IMR-90 (cell line): ENCODE data around the gene LIMS2. TPM values are rescaled to one million over a fixed set of nuclear protein-coding genes. Genes with fewer than 3 reads are reported as not detected.
A peak's percentile ranks its signal among the peaks of the same experiment; 100 is the strongest.

Experiments used
- ATAC-seq: fragments of 200-7000 bp; cut with Tn5 transposase; 2 replicates; pipeline ENCODE4 v1.9.1; 2020; ENCODE audit warnings: low read depth, mild to moderate bottlenecking, moderate library complexity
- BruUV-seq: library from RNA; stranded (reverse); fragments of 400-500 nt; replicated peaks from 2 replicates; lab custom pipeline; 2021; lab: Mats Ljungman, UMichigan
- CTCF ChIA-PET: fragments of 300-600 bp; formaldehyde crosslinking; extraction: SDS; loops from one replicate; lab custom pipeline; 2021; ENCODE audit warnings: antibody characterized with exemption; lab: Yijun Ruan, JAX
- POLR2A ChIA-PET: fragments of 300-600 bp; sonication (Branson Sonifier 250); formaldehyde crosslinking; loops from one replicate; lab custom pipeline; 2022; ENCODE audit warnings: antibody characterized with exemption; ENCODE audit not compliant: unreplicated experiment; lab: Charles Lee
- DNase-seq: peaks from one replicate; pipeline ENCODE4 v3.0.0; 2013
- H2AFZ ChIP-seq: replicated peaks from 2 replicates; pipeline ENCODE3; 2013; ENCODE audit warnings: low read length, mild to moderate bottlenecking; ENCODE audit not compliant: poor library complexity
- H2AK5ac ChIP-seq: 2 replicates; pipeline ENCODE4 v1.6.1; 2013; ENCODE audit warnings: low read depth, low read length, inconsistent platforms
- H2AK9ac ChIP-seq: replicated peaks from 2 replicates; pipeline ENCODE3; 2013; ENCODE audit warnings: mild to moderate bottlenecking, low read depth, low read length, moderate library complexity; ENCODE audit not compliant: poor library complexity
- H2BK120ac ChIP-seq: 2 replicates; pipeline ENCODE4 v1.6.1; 2013; ENCODE audit warnings: low read depth, low read length, inconsistent platforms
- H2BK15ac ChIP-seq: 3 replicates; pipeline ENCODE4 v1.6.1; 2013; ENCODE audit warnings: low read depth, low read length, inconsistent platforms
- H2BK20ac ChIP-seq: 2 replicates; pipeline ENCODE4 v1.6.1; 2013; ENCODE audit warnings: low read depth, mild to moderate bottlenecking, inconsistent platforms, low read length, moderate library complexity
- H2BK5ac ChIP-seq: 2 replicates; pipeline ENCODE4 v1.6.1; 2013; ENCODE audit warnings: mild to moderate bottlenecking, low read depth, low read length, inconsistent platforms; ENCODE audit not compliant: poor library complexity, severe bottlenecking
- H3K14ac ChIP-seq: replicated peaks from 2 replicates; pipeline ENCODE4 v1.6.1; 2013; ENCODE audit warnings: low read depth, low read length, inconsistent platforms
- H3K18ac ChIP-seq: 2 replicates; pipeline ENCODE4 v1.6.1; 2013; ENCODE audit warnings: low read depth, low read length, control low read depth
- H3K23ac ChIP-seq: 2 replicates; pipeline ENCODE4 v1.6.1; 2013; ENCODE audit warnings: low read depth, low read length, inconsistent platforms
- H3K27ac ChIP-seq: 2 replicates; pipeline ENCODE4 v1.5.1; 2013; ENCODE audit warnings: mild to moderate bottlenecking, control low read depth, low read length; ENCODE audit not compliant: insufficient read depth
- H3K27me3 ChIP-seq: 2 replicates; pipeline ENCODE4 v1.6.1; 2013; ENCODE audit warnings: low read length; ENCODE audit not compliant: control insufficient read depth, insufficient read depth
- H3K36me3 ChIP-seq: 2 replicates; pipeline ENCODE4 v1.6.1; 2013; ENCODE audit warnings: low read length, mixed read lengths; ENCODE audit not compliant: control insufficient read depth, insufficient read depth
- H3K4ac ChIP-seq: 2 replicates; pipeline ENCODE4 v1.6.1; 2013; ENCODE audit warnings: low read depth, low read length, inconsistent platforms
- H3K4me1 ChIP-seq: 2 replicates; pipeline ENCODE4 v1.6.1; 2013; ENCODE audit warnings: low read length, mixed read lengths; ENCODE audit not compliant: control insufficient read depth, insufficient read depth
- H3K4me2 ChIP-seq: 2 replicates; pipeline ENCODE4 v1.6.1; 2013; ENCODE audit warnings: low read depth, mild to moderate bottlenecking, control low read depth, low read length, moderate library complexity
- H3K4me3 ChIP-seq: 2 replicates; pipeline ENCODE4 v1.5.1; 2013; ENCODE audit warnings: low read depth, mild to moderate bottlenecking, control low read depth, low read length, moderate library complexity; ENCODE audit not compliant: insufficient read depth
- H3K56ac ChIP-seq: 2 replicates; pipeline ENCODE4 v1.6.1; 2013; ENCODE audit warnings: low read length, inconsistent platforms; ENCODE audit not compliant: insufficient read depth; ENCODE audit errors: extremely low read depth
- H3K79me1 ChIP-seq, 2 experiments: 2 replicates each; pipeline ENCODE4 v1.6.1; 2013; ENCODE audit warnings: low read length in 2 of 2, inconsistent platforms in 1 of 2, low read depth in 1 of 2
- H3K9ac ChIP-seq: 2 replicates; pipeline ENCODE4 v1.6.1; 2013; ENCODE audit warnings: low read depth, low read length, control low read depth
- H3K9me1 ChIP-seq: 2 replicates; pipeline ENCODE4 v1.6.1; 2013; ENCODE audit warnings: low read length, inconsistent platforms; ENCODE audit not compliant: insufficient read depth
- H3K9me3 ChIP-seq: 2 replicates; pipeline ENCODE4 v1.6.1; 2013; ENCODE audit warnings: low read length; ENCODE audit not compliant: control insufficient read depth, insufficient read depth
- H4K20me1 ChIP-seq: 2 replicates; pipeline ENCODE4 v1.6.1; 2013; ENCODE audit warnings: low read length, inconsistent platforms; ENCODE audit not compliant: insufficient read depth
- H4K5ac ChIP-seq: 2 replicates; pipeline ENCODE4 v1.6.1; 2013; ENCODE audit warnings: mild to moderate bottlenecking, low read depth, low read length, control low read depth
- H4K8ac ChIP-seq, 2 experiments: 2 replicates each; pipeline ENCODE4 v1.6.1; 2013; ENCODE audit warnings: low read depth in 2 of 2, low read length in 2 of 2, control low read depth in 1 of 2, inconsistent platforms in 1 of 2
- H4K91ac ChIP-seq: 2 replicates; pipeline ENCODE4 v1.6.1; 2013; ENCODE audit warnings: low read depth, low read length, inconsistent platforms; ENCODE audit not compliant: insufficient read depth
- BHLHE40 ChIP-seq: fragments of 150-350 bp; IDR thresholded peaks from 2 replicates; pipeline ENCODE4 v1.6.1; 2016; ENCODE audit warnings: mild to moderate bottlenecking, low read depth, low read length
- RCOR1 ChIP-seq: IDR thresholded peaks from 2 replicates; pipeline ENCODE4 v1.6.1; 2012; ENCODE audit warnings: mild to moderate bottlenecking, low read length, improper control_type of control experiment; ENCODE audit not compliant: insufficient replicate concordance
- WGBS, 2 experiments: methylation state at CpG; one replicate each; pipeline versions ENCODE4 v1.1.5 to v1.1.7; 2013; ENCODE audit warnings: missing lambda C conversion rate in 2 of 2; ENCODE audit not compliant: insufficient read length in 1 of 2; ENCODE audit errors: extremely low coverage in 2 of 2; 5-methylcytosine and 5-hydroxymethylcytosine counted together
- dilution Hi-C: fragments of 300-500 bp; cut with HindIII; formaldehyde crosslinking; loops from one replicate; pipeline ENCODE4 v1.14.3; 2018; ENCODE audit warnings: low sequenced_read_pairs; ENCODE audit not compliant: unreplicated experiment
- in situ Hi-C: fragments of 300-500 bp; cut with MboI; formaldehyde crosslinking; loops from 3 replicates; pipeline ENCODE4 v1.14.3; 2019; ENCODE audit warnings: low sequenced_read_pairs, inconsistent platforms, mixed read lengths
- intact Hi-C: fragments of 100-400 bp; cut with micrococcal nuclease; formaldehyde crosslinking; loops from 2 replicates; pipeline ENCODE4 v1.10.0; 2022
- polyA plus RNA-seq, 3 experiments: library from polyadenylated mRNA; depleted of rRNA; stranded (reverse); fragments of >200 nt; gene quantifications; 2 replicates each; pipeline ENCODE4 v1.2.3, GENCODE V29; 2012; ENCODE audit warnings: low replicate concordance in 1 of 3
- total RNA-seq: library from RNA; depleted of rRNA; stranded (reverse); fragments of >200 nt; gene quantifications from 2 replicates; pipeline ENCODE4 v1.2.3, GENCODE V29; 2012

Gene LIMS2
- total and polyA plus RNA-seq, 2 of the 4 experiments (the other 2 are of a cell fraction) = 1.3 to 18.8 TPM

DNA sequence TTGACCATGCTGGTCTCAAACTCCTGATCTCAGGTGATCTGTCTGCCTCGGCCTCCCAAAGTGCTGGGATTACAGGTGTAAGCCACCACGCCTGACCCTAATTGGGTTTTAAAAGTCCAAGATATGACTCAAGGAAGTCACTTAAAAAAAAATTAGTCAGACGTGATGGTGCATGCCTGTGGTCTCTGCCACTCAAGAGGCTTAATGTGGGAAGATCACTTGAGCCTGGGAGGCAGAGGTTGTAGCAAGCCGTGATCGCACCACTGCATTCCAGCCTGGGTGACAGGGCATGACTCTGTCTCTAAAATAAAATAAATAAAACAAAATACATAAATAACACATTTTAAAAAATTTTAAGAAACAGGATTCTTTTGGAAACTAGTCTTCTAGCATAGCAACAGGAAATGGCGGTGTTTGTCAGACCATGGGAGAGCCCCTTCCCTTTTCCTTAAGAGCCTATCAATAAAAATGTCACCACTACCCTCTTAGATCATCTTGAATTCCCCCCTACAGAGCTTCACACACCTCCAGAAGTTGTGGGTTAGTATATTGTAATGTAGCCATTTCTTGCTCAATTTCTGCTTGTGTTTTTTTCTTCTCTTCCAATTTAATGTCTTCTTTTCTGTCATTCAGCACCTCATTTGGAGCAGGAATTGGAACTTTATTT is 46.1 kb upstream of the LIMS2 start:
- Histone ChIP-seq H4K20me1 (no peaks in the 10 kb centered on the region), H2AK9ac (no peak overlapping the region), H3K9me3 (no peaks in the 10 kb centered on the region), H2BK15ac (no peak overlapping the region), H3K18ac (no peak overlapping the region), H3K27ac (no peak overlapping the region), H2BK120ac (no peak overlapping the region), H4K8ac (no peak overlapping the region), H3K56ac (no peak overlapping the region), H3K9ac (no peak overlapping the region), H3K4me3 (no peak overlapping the region), H3K23ac (no peak overlapping the region), H2AK5ac (no peak overlapping the region), H3K79me1 (peaks cover 0 to 9% of the 10 kb centered on the region in 2 experiments; a peak in 1 of 4 replicates), H3K9me1 (peaks cover 8% of the 10 kb centered on the region), H3K36me3 (peaks cover 31% of the 10 kb centered on the region), H4K5ac (no peak overlapping the region), H3K14ac (no peak overlapping the region), H2BK20ac (no peak overlapping the region), H4K91ac (no peak overlapping the region), H2BK5ac (no peak overlapping the region), H3K4me1 (peaks cover 1% of the 10 kb centered on the region; the same call in 1 of the 2 replicates), H3K4me2 (no peak overlapping the region), H3K4ac (no peak overlapping the region), H3K27me3 (no peaks in the 10 kb centered on the region), H2AFZ (no peak overlapping the region)
- in situ Hi-C loops = no loop called here
- BruUV-seq = no TSS peak
- DNase-seq (peak; percentile 68), ATAC-seq (peak; percentile 85)
- WGBS, 2 experiments = no CpG with 5 or more reads among the region's 6 CpGs
- intact Hi-C loops = no loop called here
- no peak for TF ChIP-seq RCOR1
- peak; percentile 66 for TF ChIP-seq BHLHE40
- ChIA-PET POLR2A (no interaction called here), CTCF (no interaction called here)
- dilution Hi-C loops = no loop called here
